ENCODE results near the gene SGTA.

Gene SGTA

GRCh38 chr19:2761876-2762782 is 20.9 kb downstream of the SGTA start:
- Histone ChIP-seq H3K9ac (ENCODE audit: low read depth, low read length, poor library complexity, severe bottlenecking) (no peak overlapping the region), H3K36me3 (ENCODE audit: insufficient read depth, low read length) (peaks cover 64% of the 10 kb centered on the region), H3K9me2 (replicated peaks; ENCODE audit: low read depth, low read length) (no peaks in the 10 kb centered on the region), H3K4me2 (ENCODE audit: low read depth, low read length, poor library complexity, severe bottlenecking) (no peak overlapping the region), H4K20me1 (ENCODE audit: insufficient read depth, low read length, poor library complexity, severe bottlenecking) (peaks cover 3% of the 10 kb centered on the region), H3K9me3 (ENCODE audit: insufficient read depth, low read depth, low read length) (no peaks in the 10 kb centered on the region), H3K27me3 (ENCODE audit: insufficient read depth, low read length, poor library complexity, severe bottlenecking) (no peaks in the 10 kb centered on the region), H3K4me1 (ENCODE audit: insufficient read depth, low read length, poor library complexity, severe bottlenecking) (no peaks in the 10 kb centered on the region), H3K79me2 (ENCODE audit: insufficient read depth, low read length) (no peaks in the 10 kb centered on the region), H3K4me3 (ENCODE audit: low read length, poor library complexity, severe bottlenecking) (no peak overlapping the region), H3F3A (ENCODE audit: low read depth) (no peaks in the 10 kb centered on the region), H2AFZ (ENCODE audit: low read length) (no peak overlapping the region)
- TF ChIP-seq CTCF (conservative IDR thresholded peaks at IDR 0.05; ENCODE audit: low read length) (no peak), EZH2phosphoT487 (IDR thresholded peaks at IDR 0.05; ENCODE audit: borderline replicate concordance) (no peak)

- Histone ChIP-seq H3K36me3 (ENCODE audit: insufficient read depth, low read length) (peaks cover 58% of the 10 kb centered on the region), H2AFZ (ENCODE audit: low read length) (no peak overlapping the region), H3K9me2 (replicated peaks; ENCODE audit: low read depth, low read length) (no peaks in the 10 kb centered on the region), H3K4me1 (ENCODE audit: insufficient read depth, low read length, poor library complexity, severe bottlenecking) (no peaks in the 10 kb centered on the region), H3K4me3 (ENCODE audit: low read length, poor library complexity, severe bottlenecking) (no peak overlapping the region), H3K9me3 (ENCODE audit: insufficient read depth, low read depth, low read length) (no peaks in the 10 kb centered on the region), H3K4me2 (ENCODE audit: low read depth, low read length, poor library complexity, severe bottlenecking) (no peak overlapping the region), H3K79me2 (ENCODE audit: insufficient read depth, low read length) (no peaks in the 10 kb centered on the region), H3K9ac (ENCODE audit: low read depth, low read length, poor library complexity, severe bottlenecking) (no peak overlapping the region), H3K27me3 (ENCODE audit: insufficient read depth, low read length, poor library complexity, severe bottlenecking) (no peaks in the 10 kb centered on the region), H4K20me1 (ENCODE audit: insufficient read depth, low read length, poor library complexity, severe bottlenecking) (peaks cover 3% of the 10 kb centered on the region), H3F3A (ENCODE audit: low read depth) (no peaks in the 10 kb centered on the region)
- TF ChIP-seq CTCF (conservative IDR thresholded peaks at IDR 0.05; ENCODE audit: low read length) (no peak), EZH2phosphoT487 (IDR thresholded peaks at IDR 0.05; ENCODE audit: borderline replicate concordance) (no peak)
Measured at GRCh38 chr19:2761309-2761677, 21.8 kb downstream of the SGTA start.

DNA sequence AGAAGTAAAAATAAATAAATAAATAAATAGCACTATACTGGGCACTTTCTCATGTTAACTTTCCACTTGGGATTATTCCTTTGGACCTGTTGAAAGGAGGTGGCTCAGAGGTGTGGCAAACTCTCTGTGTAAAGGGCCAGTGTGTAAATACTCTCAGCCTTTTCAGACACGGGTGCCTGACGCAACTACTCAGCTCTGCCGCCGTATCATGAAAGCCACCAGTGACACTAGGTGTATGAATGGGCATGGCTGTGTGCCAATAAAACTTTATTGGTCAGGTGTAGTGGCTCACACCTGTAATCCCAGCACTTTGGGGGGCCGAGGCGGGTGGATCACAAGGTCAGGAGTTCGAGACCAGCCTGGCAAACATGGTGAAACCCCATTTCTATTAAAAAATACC is 23.1 kb downstream of the SGTA start:
- TF ChIP-seq CTCF (conservative IDR thresholded peaks at IDR 0.05; ENCODE audit: low read length) (no peak), EZH2phosphoT487 (IDR thresholded peaks at IDR 0.05; ENCODE audit: borderline replicate concordance) (no peak)
- Histone ChIP-seq H3K4me2 (ENCODE audit: low read depth, low read length, poor library complexity, severe bottlenecking) (no peak overlapping the region), H3K9ac (ENCODE audit: low read depth, low read length, poor library complexity, severe bottlenecking) (no peak overlapping the region), H2AFZ (ENCODE audit: low read length) (no peak overlapping the region), H4K20me1 (ENCODE audit: insufficient read depth, low read length, poor library complexity, severe bottlenecking) (no peaks in the 10 kb centered on the region), H3K79me2 (ENCODE audit: insufficient read depth, low read length) (no peaks in the 10 kb centered on the region), H3F3A (ENCODE audit: low read depth) (no peaks in the 10 kb centered on the region), H3K27me3 (ENCODE audit: insufficient read depth, low read length, poor library complexity, severe bottlenecking) (no peaks in the 10 kb centered on the region), H3K36me3 (ENCODE audit: insufficient read depth, low read length) (peaks cover 58% of the 10 kb centered on the region), H3K4me3 (ENCODE audit: low read length, poor library complexity, severe bottlenecking) (no peak overlapping the region), H3K9me3 (ENCODE audit: insufficient read depth, low read depth, low read length) (no peaks in the 10 kb centered on the region), H3K9me2 (replicated peaks; ENCODE audit: low read depth, low read length) (no peaks in the 10 kb centered on the region), H3K4me1 (ENCODE audit: insufficient read depth, low read length, poor library complexity, severe bottlenecking) (no peaks in the 10 kb centered on the region)
